ENCODE measurements around the gene ABHD5.

ABHD5 gene

DNA sequence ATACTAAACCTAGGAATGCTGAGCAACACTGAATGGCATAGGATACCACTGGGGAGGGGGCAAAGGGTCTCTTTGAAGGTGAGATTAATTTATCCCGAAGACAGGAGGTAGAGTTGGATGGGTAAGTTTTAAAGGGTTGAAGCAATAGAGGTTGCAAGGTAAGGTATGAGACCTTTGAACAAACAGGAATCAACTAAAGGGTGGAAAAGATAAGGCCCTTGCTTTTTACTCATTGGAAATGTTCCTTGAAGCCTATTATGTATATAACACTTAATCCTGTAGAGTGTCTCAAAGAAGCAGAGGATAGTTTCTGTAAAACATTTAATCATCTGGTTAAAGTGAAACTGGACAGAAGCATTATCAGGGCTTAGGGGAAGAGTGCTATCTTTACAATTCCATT, 5.7 kb downstream of the ABHD5 start:
- no peak for TF ChIP-seq ZBTB7A (IDR thresholded peaks at IDR 0.05; ENCODE audit: low read depth)
- TF ChIP-seq TEAD4 (IDR thresholded peaks at IDR 0.05), result no peak
- TF ChIP-seq FOXM1 (IDR thresholded peaks at IDR 0.05; ENCODE audit: borderline replicate concordance, low read depth), result no peak
- no peak for TF ChIP-seq CEBPB (IDR thresholded peaks at IDR 0.05)
- TF ChIP-seq YY1 (IDR thresholded peaks at IDR 0.05; ENCODE audit: low read depth), result no peak
- TF ChIP-seq TCF12 (IDR thresholded peaks at IDR 0.05; ENCODE audit: low read depth), result no peak

DNA sequence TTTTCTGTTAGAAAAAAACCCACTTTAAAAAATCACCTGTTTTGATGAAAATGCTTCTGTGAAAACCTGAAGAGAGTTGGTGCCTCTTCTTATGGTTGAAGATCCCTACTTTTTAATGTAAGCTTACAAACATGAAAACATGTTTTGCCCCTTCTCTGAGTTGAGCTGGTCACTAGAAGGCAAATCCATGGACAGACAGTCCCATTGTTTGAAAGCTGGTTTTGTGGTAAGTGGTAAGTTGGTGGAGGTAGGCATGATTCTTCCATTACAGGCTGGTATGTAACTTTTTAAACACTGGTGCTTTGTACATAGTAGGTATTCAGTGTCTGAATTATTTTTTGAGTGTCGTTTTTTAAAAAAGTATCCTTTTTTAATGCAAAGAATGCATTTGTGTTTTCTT, 6.1 kb downstream of the ABHD5 start:
- TF ChIP-seq CREB1 (IDR thresholded peaks at IDR 0.05; ENCODE audit: low read depth) (no peak), RAD21 (IDR thresholded peaks at IDR 0.05; ENCODE audit: low read depth) (no peak), EP300 (IDR thresholded peaks at IDR 0.05; ENCODE audit: borderline replicate concordance) (no peak), CEBPB (IDR thresholded peaks at IDR 0.05) (no peak), TEAD4 (IDR thresholded peaks at IDR 0.05) (no peak), FOXM1 (IDR thresholded peaks at IDR 0.05; ENCODE audit: borderline replicate concordance, low read depth) (no peak), TAF1 (IDR thresholded peaks at IDR 0.05; ENCODE audit: low read depth) (no peak), TCF12 (IDR thresholded peaks at IDR 0.05; ENCODE audit: low read depth) (no peak), ZBTB7A (IDR thresholded peaks at IDR 0.05; ENCODE audit: low read depth) (no peak), YY1 (IDR thresholded peaks at IDR 0.05; ENCODE audit: low read depth) (no peak), NFIC (IDR thresholded peaks at IDR 0.05) (no peak), EGR1 (IDR thresholded peaks at IDR 0.05) (no peak)
- TF ChIP-seq, protein P1, sequence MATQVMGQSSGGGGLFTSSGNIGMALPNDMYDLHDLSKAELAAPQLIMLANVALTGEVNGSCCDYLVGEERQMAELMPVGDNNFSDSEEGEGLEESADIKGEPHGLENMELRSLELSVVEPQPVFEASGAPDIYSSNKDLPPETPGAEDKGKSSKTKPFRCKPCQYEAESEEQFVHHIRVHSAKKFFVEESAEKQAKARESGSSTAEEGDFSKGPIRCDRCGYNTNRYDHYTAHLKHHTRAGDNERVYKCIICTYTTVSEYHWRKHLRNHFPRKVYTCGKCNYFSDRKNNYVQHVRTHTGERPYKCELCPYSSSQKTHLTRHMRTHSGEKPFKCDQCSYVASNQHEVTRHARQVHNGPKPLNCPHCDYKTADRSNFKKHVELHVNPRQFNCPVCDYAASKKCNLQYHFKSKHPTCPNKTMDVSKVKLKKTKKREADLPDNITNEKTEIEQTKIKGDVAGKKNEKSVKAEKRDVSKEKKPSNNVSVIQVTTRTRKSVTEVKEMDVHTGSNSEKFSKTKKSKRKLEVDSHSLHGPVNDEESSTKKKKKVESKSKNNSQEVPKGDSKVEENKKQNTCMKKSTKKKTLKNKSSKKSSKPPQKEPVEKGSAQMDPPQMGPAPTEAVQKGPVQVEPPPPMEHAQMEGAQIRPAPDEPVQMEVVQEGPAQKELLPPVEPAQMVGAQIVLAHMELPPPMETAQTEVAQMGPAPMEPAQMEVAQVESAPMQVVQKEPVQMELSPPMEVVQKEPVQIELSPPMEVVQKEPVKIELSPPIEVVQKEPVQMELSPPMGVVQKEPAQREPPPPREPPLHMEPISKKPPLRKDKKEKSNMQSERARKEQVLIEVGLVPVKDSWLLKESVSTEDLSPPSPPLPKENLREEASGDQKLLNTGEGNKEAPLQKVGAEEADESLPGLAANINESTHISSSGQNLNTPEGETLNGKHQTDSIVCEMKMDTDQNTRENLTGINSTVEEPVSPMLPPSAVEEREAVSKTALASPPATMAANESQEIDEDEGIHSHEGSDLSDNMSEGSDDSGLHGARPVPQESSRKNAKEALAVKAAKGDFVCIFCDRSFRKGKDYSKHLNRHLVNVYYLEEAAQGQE (IDR thresholded peaks at IDR 0.05; ENCODE audit: low read depth), result no peak
- TF ChIP-seq, protein P2, sequence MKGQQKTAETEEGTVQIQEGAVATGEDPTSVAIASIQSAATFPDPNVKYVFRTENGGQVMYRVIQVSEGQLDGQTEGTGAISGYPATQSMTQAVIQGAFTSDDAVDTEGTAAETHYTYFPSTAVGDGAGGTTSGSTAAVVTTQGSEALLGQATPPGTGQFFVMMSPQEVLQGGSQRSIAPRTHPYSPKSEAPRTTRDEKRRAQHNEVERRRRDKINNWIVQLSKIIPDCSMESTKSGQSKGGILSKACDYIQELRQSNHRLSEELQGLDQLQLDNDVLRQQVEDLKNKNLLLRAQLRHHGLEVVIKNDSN (IDR thresholded peaks at IDR 0.05), result no peak
- TF ChIP-seq, protein P3, sequence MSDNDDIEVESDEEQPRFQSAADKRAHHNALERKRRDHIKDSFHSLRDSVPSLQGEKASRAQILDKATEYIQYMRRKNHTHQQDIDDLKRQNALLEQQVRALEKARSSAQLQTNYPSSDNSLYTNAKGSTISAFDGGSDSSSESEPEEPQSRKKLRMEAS (IDR thresholded peaks at IDR 0.05), result no peak

DNA sequence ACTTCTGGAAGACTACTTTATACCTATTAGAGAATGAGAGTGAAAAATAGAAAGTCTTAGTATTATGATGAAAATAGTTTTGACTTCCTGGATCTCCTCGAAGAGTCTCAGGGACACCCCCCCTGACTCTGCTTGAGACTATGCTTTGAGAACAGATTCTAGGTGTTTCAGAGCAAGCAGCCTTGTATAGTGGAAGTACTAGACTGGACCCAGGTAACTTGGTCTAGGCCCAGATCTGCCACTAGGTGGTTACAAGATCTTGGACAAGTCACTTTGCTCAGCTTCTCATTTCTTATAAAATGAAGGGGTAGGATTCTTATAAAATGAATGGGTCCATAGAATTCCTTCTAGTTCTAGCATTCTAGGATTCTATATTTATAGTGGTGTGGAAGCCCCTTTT, 9.1 kb downstream of the ABHD5 start:
- TF ChIP-seq RAD21 (IDR thresholded peaks at IDR 0.05; ENCODE audit: low read depth) (peak; percentile 31; the same call in 1 of the 2 replicates), TEAD4 (IDR thresholded peaks at IDR 0.05) (no peak), TAF1 (IDR thresholded peaks at IDR 0.05; ENCODE audit: low read depth) (no peak), TCF12 (IDR thresholded peaks at IDR 0.05; ENCODE audit: low read depth) (no peak), EP300 (IDR thresholded peaks at IDR 0.05; ENCODE audit: borderline replicate concordance) (no peak), EGR1 (IDR thresholded peaks at IDR 0.05) (no peak), CEBPB (IDR thresholded peaks at IDR 0.05) (no peak)
- TF ChIP-seq, protein P2 (IDR thresholded peaks at IDR 0.05), result no peak

DNA sequence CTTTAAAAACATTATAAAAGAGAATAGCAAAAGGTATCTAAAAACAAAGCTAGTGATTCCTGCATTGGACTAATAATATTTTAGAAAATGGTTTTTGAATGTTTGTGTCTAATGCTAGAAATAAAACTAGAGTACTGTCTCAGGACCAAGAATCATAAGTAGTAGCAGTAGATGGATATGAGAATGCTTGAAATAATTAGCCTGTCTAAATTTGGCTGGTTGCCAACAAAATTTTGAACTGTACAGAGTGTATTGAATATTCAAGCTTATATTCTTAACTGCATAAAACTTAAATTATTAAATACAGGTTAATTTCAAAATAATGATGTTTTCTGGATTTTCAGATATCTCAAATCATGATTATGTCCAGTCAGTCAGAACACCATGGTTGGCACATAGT, 14.0 kb downstream of the ABHD5 start:
- no peak for TF ChIP-seq TCF12 (IDR thresholded peaks at IDR 0.05; ENCODE audit: low read depth)
- TF ChIP-seq NFIC (IDR thresholded peaks at IDR 0.05), result peak; percentile 71

DNA sequence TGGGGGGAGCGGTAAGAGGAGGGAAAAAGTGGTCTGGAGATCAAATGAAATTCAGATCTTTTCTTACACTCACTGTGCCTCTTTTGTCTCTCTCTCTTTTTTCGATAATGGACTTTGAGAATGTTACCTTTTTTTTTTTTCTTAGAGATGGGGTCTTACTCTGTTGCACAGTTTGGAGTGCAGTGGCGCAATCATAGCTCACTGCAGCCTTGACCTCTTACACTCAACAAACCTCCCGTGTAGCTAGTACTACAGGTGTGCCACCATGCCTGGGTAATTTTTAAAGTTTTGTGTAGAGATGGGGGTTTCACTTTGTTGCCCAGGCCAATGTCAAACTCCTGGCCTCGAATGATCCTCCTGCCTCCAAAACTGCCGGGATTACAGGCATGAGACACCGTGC, 15.6 kb downstream of the ABHD5 start:
- TF ChIP-seq CEBPB (IDR thresholded peaks at IDR 0.05) (no peak), YY1 (IDR thresholded peaks at IDR 0.05; ENCODE audit: low read depth) (no peak)
- TF ChIP-seq, protein P3 (IDR thresholded peaks at IDR 0.05), result no peak
- TF ChIP-seq, protein P2 (IDR thresholded peaks at IDR 0.05), result no peak

DNA sequence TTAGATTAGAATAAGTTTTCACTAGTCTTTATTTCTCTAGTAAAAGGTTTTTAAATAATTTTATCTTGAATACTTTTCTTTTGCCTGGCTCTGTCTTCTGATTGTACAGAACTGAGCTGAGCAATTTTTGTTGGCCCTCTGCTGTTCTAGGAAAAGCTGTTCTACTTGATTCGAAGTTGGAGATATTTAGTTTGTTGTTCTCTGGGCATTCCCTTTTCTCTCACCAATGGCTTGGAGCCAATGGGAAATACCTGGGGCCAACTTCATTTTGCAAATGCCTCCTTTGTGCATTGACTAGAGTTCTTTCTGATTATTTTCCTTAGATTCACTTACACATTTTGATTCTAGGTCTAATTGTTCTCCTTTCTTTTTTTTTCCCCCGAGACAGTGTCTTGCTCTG, 16.5 kb downstream of the ABHD5 start:
- no peak for TF ChIP-seq FOXM1 (IDR thresholded peaks at IDR 0.05; ENCODE audit: borderline replicate concordance, low read depth)
- TF ChIP-seq CEBPB (IDR thresholded peaks at IDR 0.05), result no peak
- TF ChIP-seq YY1 (IDR thresholded peaks at IDR 0.05; ENCODE audit: low read depth), result no peak
- TF ChIP-seq NFIC (IDR thresholded peaks at IDR 0.05), result 0 out of 2 replicates have a peak, but pooled peaks have one; percentile 12

DNA sequence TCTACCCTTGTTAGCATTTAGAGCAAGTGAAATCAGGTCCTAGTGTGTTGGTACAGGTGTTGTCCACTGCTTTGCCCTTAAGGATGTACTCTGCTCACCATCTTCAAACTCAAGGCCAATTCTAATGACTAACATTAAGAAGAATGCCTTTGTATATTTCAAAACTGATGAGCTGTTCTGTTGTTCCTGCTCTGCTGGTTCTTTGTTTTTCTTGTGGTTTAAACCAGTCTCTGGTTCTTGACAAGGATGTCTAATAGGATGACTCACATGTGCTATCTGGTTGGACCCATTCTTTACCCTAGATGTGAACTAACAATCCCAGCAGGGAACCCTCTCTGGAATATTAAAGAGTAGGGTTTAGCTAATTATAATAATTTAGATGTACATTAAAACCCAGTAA, 17.3 kb downstream of the ABHD5 start:
- TF ChIP-seq TEAD4 (IDR thresholded peaks at IDR 0.05), result no peak; the same call in 1 of the 2 replicates
- TF ChIP-seq FOXM1 (IDR thresholded peaks at IDR 0.05; ENCODE audit: borderline replicate concordance, low read depth), result 0 out of 2 replicates have a peak, but pooled peaks have one; percentile 21

DNA sequence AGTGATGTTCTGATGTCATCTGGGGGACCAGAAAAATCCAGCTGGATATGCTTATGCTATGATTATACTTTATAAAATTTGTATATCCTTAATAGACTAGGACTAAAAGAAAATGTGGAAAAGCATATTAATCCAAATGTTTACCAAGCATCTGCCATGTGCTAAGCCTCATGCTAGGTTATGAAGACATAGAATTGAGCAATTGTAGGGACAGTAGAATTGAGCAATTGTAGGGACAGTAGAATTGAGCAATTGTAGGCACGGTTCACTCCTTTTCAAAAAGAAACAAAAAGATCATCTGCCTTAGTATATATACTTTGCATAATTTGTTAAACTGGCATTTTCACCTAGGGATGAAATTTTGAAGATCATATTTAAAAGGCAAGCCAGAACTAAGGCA, 18.3 kb downstream of the ABHD5 start:
- TF ChIP-seq TEAD4 (IDR thresholded peaks at IDR 0.05), result no peak
- TF ChIP-seq CEBPB (IDR thresholded peaks at IDR 0.05), result peak; percentile 37; the same call in 1 of the 2 replicates
- TF ChIP-seq EGR1 (IDR thresholded peaks at IDR 0.05), result no peak

DNA sequence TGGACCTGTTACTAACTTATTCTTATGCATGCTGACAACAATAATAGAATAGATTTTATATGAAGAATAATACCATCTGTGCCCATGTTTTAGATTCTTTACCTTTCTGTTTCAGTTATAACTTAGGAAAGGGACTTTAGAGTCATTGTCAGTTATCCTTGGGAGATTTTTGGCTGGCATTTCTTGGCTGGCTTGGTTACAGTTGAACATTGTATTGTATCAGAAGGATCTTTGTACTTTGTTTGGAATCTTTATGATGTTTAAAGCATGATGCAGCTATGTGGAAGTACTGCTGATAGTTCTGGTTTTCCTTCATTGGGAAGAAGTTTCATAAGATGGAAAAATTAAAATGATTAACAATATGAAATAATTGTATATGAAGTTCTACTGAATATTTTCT, 19.9 kb downstream of the ABHD5 start:
- TF ChIP-seq RAD21 (IDR thresholded peaks at IDR 0.05; ENCODE audit: low read depth) (no peak), CREB1 (IDR thresholded peaks at IDR 0.05; ENCODE audit: low read depth) (no peak), NFIC (IDR thresholded peaks at IDR 0.05) (no peak), YY1 (IDR thresholded peaks at IDR 0.05; ENCODE audit: low read depth) (no peak), EP300 (IDR thresholded peaks at IDR 0.05; ENCODE audit: borderline replicate concordance) (no peak), ZBTB7A (IDR thresholded peaks at IDR 0.05; ENCODE audit: low read depth) (no peak), CEBPB (IDR thresholded peaks at IDR 0.05) (no peak), EGR1 (IDR thresholded peaks at IDR 0.05) (no peak), TEAD4 (IDR thresholded peaks at IDR 0.05) (no peak), FOXM1 (IDR thresholded peaks at IDR 0.05; ENCODE audit: borderline replicate concordance, low read depth) (no peak), TCF12 (IDR thresholded peaks at IDR 0.05; ENCODE audit: low read depth) (no peak), TAF1 (IDR thresholded peaks at IDR 0.05; ENCODE audit: low read depth) (no peak)
- TF ChIP-seq, protein P2 (IDR thresholded peaks at IDR 0.05), result no peak
- TF ChIP-seq, protein P1 (IDR thresholded peaks at IDR 0.05; ENCODE audit: low read depth), result no peak
- TF ChIP-seq, protein P3 (IDR thresholded peaks at IDR 0.05), result no peak
